ENCODE results near the gene PDF. TPM values are rescaled to one million over a fixed set of nuclear protein-coding genes. Genes with fewer than 3 reads are reported as not detected.

PDF gene
- total RNA-seq, 3 donors from 2014 or later (not counting 1 experiment from before 2014, with no cell fraction given): 3.0 to 5.7 (median 4.6) TPM

DNA sequence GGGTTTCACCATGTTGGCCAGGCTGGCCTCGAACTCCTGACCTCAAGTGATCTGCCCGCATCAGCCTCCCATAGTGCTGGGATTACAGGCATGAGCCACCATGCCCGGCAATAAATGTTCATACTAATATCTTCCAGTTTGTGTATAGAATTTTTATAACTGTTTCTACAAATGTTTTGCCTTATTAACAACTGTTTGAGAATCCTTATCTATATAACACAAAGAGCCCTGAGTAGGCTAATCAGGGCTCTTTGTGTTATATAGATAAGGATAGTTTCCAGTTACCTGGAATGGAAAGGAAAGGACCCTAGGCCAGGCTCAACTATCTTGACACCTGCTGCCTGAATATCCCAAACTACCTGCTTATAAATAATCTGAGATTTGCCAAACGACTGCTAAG, 38.5 kb upstream of the PDF start:
- Histone ChIP-seq H3K9me3 (ENCODE audit: control insufficient read depth, insufficient read depth, low read length) (no peaks in the 10 kb centered on the region), H3K4me3 (ENCODE audit: low read length) (no peak overlapping the region), H3K27me3 (ENCODE audit: control insufficient read depth, insufficient read depth, low read length) (no peaks in the 10 kb centered on the region), H3K4me1 (ENCODE audit: control insufficient read depth, insufficient read depth, low read length) (no peaks in the 10 kb centered on the region), H3K27ac (ENCODE audit: low read length) (no peak overlapping the region), H3K36me3 (ENCODE audit: control insufficient read depth, insufficient read depth, low read length) (peaks cover 58% of the 10 kb centered on the region)
- Mint-ChIP-seq H3K36me3 (peaks cover 17% of the 10 kb centered on the region), H3K4me1 (peaks cover 10 to 11% of the 10 kb centered on the region in 2 donors), H3K4me3 (no peak overlapping the region), H3K27me3 (ENCODE audit: low read depth in 2 of 2) (no peaks in the 10 kb centered on the region), H3K9me3 (no peaks in the 10 kb centered on the region), H3K27ac (no peak overlapping the region)
- intact Hi-C loops (cut with micrococcal nuclease): no loop called here
- 99% methylated on average over 3 of the region's 4 CpGs for WGBS (ENCODE audit: insufficient coverage)
- TF ChIP-seq, protein P1, sequence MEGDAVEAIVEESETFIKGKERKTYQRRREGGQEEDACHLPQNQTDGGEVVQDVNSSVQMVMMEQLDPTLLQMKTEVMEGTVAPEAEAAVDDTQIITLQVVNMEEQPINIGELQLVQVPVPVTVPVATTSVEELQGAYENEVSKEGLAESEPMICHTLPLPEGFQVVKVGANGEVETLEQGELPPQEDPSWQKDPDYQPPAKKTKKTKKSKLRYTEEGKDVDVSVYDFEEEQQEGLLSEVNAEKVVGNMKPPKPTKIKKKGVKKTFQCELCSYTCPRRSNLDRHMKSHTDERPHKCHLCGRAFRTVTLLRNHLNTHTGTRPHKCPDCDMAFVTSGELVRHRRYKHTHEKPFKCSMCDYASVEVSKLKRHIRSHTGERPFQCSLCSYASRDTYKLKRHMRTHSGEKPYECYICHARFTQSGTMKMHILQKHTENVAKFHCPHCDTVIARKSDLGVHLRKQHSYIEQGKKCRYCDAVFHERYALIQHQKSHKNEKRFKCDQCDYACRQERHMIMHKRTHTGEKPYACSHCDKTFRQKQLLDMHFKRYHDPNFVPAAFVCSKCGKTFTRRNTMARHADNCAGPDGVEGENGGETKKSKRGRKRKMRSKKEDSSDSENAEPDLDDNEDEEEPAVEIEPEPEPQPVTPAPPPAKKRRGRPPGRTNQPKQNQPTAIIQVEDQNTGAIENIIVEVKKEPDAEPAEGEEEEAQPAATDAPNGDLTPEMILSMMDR (IDR thresholded peaks at IDR 0.05): no peak
- ATAC-seq: no peak
- DNase-seq: no peak

DNA sequence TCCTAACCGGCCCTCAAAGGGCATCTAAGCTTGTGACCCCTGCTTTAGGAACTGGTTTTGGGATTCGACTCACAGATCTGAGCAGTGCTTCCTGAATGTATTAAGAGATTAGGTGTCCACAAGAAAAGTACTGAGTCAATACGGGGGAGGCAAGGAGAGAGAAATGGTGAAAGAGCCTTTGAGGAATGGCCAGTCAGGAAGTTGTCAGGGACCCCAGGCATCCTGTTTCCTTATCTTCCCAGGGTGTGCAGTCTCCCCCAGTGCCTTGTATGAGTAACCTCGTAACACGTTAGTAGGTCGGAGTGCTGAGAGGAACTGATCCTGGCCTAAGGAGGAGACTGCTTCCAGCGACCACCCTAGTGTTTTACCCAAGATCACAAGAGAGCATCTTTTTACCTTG, 37.6 kb upstream of the PDF start:
- Mint-ChIP-seq H3K4me3 (no peak overlapping the region), H3K4me1 (peaks cover 10 to 11% of the 10 kb centered on the region in 2 donors), H3K27me3 (ENCODE audit: low read depth in 2 of 2) (no peaks in the 10 kb centered on the region), H3K27ac (no peak overlapping the region), H3K9me3 (no peaks in the 10 kb centered on the region), H3K36me3 (peaks cover 17% of the 10 kb centered on the region)
- TF ChIP-seq, protein P1 (IDR thresholded peaks at IDR 0.05): no peak
- intact Hi-C loops (cut with micrococcal nuclease): no loop called here
- H3K27me3 ChIP-seq (ENCODE audit: control insufficient read depth, insufficient read depth, low read length): no peaks in the 10 kb centered on the region
- 84% methylated on average over 7 of the region's 7 CpGs for WGBS (ENCODE audit: insufficient coverage)
- H3K4me3 ChIP-seq (ENCODE audit: low read length): no peak overlapping the region
- ATAC-seq (no peak), DNase-seq (no peak)
- H3K27ac ChIP-seq (ENCODE audit: low read length): no peak overlapping the region
- H3K9me3 ChIP-seq (ENCODE audit: control insufficient read depth, insufficient read depth, low read length): no peaks in the 10 kb centered on the region
- peaks cover 58% of the 10 kb centered on the region for H3K36me3 ChIP-seq (ENCODE audit: control insufficient read depth, insufficient read depth, low read length)
- no peaks in the 10 kb centered on the region for H3K4me1 ChIP-seq (ENCODE audit: control insufficient read depth, insufficient read depth, low read length)

DNA sequence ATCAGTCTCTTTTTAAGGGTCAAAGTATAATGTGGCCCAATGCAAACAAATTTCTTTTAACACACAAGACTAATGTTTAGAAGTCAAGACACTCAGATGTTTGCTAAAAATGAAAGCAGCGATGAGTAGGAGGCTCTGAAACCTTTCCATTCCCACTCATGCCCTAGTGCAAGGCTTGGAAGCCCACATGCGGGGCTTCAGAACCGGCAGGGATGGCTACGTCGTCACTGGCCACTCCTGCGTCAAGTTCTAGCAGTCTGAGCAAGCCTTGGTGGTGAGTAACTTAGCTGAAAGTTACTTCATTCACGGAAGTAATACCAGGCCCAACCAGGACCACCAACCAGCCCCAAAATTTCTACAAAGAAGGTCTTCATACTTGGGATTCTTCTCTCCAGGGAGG, 36.0 kb upstream of the PDF start:
- intact Hi-C loops (cut with micrococcal nuclease): no loop called here
- Mint-ChIP-seq H3K4me1 (peaks cover 16 to 21% of the 10 kb centered on the region in 2 donors), H3K27ac (no peak overlapping the region), H3K36me3 (peaks cover 17% of the 10 kb centered on the region), H3K9me3 (no peaks in the 10 kb centered on the region), H3K27me3 (ENCODE audit: low read depth in 2 of 2) (no peaks in the 10 kb centered on the region), H3K4me3 (no peak overlapping the region)
- Histone ChIP-seq H3K27me3 (ENCODE audit: control insufficient read depth, insufficient read depth, low read length) (no peaks in the 10 kb centered on the region), H3K27ac (ENCODE audit: low read length) (no peak overlapping the region), H3K4me1 (ENCODE audit: control insufficient read depth, insufficient read depth, low read length) (no peaks in the 10 kb centered on the region), H3K9me3 (ENCODE audit: control insufficient read depth, insufficient read depth, low read length) (no peaks in the 10 kb centered on the region), H3K36me3 (ENCODE audit: control insufficient read depth, insufficient read depth, low read length) (peaks cover 54% of the 10 kb centered on the region), H3K4me3 (ENCODE audit: low read length) (no peak overlapping the region)
- WGBS (ENCODE audit: insufficient coverage): 93% methylated on average over 6 of the region's 7 CpGs
- TF ChIP-seq, protein P1 (IDR thresholded peaks at IDR 0.05): no peak
- no peak for ATAC-seq
- no peak for DNase-seq

DNA sequence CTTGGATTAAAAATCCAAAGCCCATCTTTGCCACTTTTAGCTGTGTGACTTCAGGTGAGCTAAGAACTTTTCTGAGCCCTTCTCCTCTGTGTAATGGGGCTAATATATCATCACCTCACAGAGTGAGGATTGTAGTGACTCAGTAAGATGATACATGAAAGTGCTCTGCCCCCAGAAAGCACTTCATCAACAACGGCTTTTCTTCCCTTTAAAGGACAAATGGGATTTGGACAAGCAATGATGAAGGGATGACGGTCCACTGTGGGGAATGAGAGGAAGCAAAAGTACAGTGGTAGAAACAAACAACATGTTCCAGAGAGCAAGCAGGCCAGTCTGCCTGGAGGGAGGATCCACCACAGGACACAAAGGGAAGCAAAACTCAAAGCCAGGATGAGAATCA, 35.5 kb upstream of the PDF start:
- no peaks in the 10 kb centered on the region for H3K27me3 ChIP-seq (ENCODE audit: control insufficient read depth, insufficient read depth, low read length)
- TF ChIP-seq, protein P1 (IDR thresholded peaks at IDR 0.05): no peak
- no peak overlapping the region for H3K4me3 ChIP-seq (ENCODE audit: low read length)
- no peaks in the 10 kb centered on the region for H3K9me3 ChIP-seq (ENCODE audit: control insufficient read depth, insufficient read depth, low read length)
- peaks cover 50% of the 10 kb centered on the region for H3K36me3 ChIP-seq (ENCODE audit: control insufficient read depth, insufficient read depth, low read length)
- no peak for ATAC-seq
- H3K4me1 ChIP-seq (ENCODE audit: control insufficient read depth, insufficient read depth, low read length): no peaks in the 10 kb centered on the region
- Mint-ChIP-seq H3K27me3 (ENCODE audit: low read depth in 2 of 2) (no peaks in the 10 kb centered on the region), H3K27ac (no peak overlapping the region), H3K4me3 (no peak overlapping the region), H3K4me1 (peaks cover 16 to 23% of the 10 kb centered on the region in 2 donors), H3K36me3 (peaks cover 14% of the 10 kb centered on the region), H3K9me3 (no peaks in the 10 kb centered on the region)
- no peak for DNase-seq
- 100% methylated on average over 2 of the region's 2 CpGs for WGBS (ENCODE audit: insufficient coverage)
- H3K27ac ChIP-seq (ENCODE audit: low read length): no peak overlapping the region
- intact Hi-C loops (cut with micrococcal nuclease): no loop called here

Measured in natural killer cell (primary cell).